GM11168 (cell line): ENCODE measurements around the gene OLFML2B.
"Not testable (repeated sequence)": the region's sequence is repeated elsewhere in the genome, so short reads cannot be mapped to it uniquely, and the experiment has no call there.

Experiments used
- in situ Hi-C: fragments of 300-500 bp; cut with MboI; formaldehyde crosslinking; loops from one replicate; pipeline ENCODE4 v1.12.0; 2022; ENCODE audit warnings: low sequenced_read_pairs; ENCODE audit not compliant: unreplicated experiment

The OLFML2B gene

DNA sequence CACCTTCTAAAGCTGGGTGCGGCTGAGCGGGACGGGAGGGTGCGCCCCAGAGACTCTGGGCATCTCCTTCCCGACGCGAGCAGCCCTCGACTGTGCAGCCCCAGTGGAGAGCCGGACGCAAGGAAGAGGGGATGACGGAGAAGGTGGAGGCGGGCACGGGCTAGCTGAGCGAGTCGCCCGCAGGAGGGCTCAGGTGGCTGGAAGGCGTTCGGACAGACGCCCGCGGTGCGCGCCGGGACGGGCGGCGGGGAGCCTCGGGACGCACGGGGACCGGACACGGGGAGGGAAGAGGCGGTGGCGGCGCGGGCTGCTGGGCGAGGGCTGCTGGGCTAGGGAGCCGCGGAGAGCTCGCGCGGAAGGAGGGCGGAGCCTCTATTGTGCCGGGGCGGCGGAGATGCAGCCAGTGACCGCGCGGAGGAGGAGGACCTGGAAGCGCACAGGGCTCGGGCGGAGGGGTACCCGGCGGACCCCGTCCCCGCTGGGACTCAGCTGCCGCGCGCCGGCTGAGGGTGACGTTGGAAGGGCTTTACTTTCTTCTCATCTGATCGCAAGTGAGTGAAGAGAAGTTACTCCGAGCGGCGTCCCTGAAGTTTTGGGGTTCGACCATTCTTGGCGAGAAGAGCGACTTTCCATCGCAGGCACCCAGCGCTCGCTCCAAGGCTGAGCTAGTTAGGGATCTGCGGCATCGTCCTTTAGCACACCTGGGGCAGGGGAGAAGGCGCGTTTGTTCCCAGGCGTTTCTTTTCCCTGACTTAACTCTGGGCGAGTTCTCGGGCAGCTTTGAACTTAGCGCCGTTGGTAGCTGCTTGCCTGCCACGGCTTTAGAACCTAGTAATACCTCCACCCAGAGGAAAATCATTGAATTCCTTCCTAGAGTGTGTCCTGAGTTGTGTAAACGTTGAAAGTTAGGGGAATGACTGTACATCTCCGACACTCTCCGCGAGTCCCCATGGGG is at the start of gene OLFML2B:
Gene OLFML2B, minus strand, starts transcription at position 323 of the 955 bp plus-strand sequence. CDS start 439 bp downstream, outside the sequence.
- in situ Hi-C loops, result no loop called here

- in situ Hi-C loops, result no loop called here
Observed at GRCh38 chr1:162072740-162073139, 49.1 kb upstream of the OLFML2B start.

DNA sequence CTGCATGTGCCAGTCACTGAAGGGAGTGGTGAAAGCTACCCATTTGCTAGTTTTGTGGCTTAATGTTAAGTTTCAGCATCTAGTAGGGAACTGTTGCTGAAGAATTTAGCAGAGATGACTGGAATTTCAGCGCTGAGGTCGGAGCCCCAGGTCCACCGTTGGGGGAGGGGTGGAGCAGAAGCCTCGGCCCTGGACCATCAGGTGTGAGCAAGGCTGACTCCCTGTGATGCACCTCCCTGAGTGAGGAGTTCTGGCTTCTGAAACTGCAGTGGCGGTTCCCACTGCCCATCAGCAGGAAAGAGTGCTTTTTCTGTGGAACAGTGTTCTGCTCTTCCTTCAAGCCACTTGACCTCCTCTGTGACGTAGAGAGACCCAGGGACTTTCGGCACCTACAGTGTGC is 47.2 kb upstream of the OLFML2B start:
- in situ Hi-C loops, result no loop called here

GRCh38 chr1:162070094-162070748 is 46.6 kb upstream of the OLFML2B start:
- in situ Hi-C loops, result no loop called here

- in situ Hi-C loops, result no loop called here
Observed at GRCh38 chr1:162069334-162070093, 45.8 kb upstream of the OLFML2B start, which contains the start of gene NOS1AP. Gene NOS1AP (plus strand): TSS chr1:162069691. CDS start chr1:162070178, 487 bp downstream.

DNA sequence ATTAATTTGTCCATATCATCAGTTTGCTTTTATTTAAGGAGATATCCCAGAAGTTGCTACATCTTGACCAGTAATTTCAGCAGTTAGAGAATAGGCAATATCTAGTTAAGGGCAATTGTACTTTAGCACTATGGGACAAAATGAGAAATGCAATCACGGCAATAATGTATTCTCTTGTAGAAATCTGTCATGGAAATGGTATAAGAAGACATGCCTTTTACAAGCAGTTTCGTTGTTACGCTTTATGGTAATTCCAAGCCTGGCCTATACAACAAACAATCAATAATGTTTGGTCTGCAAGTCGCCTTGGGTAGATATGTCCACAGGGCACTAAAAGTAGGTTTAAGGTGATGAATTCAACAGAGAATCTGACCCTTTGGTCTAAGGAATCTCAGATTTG is 44.6 kb upstream of the OLFML2B start:
- in situ Hi-C loops, result no loop called here

DNA sequence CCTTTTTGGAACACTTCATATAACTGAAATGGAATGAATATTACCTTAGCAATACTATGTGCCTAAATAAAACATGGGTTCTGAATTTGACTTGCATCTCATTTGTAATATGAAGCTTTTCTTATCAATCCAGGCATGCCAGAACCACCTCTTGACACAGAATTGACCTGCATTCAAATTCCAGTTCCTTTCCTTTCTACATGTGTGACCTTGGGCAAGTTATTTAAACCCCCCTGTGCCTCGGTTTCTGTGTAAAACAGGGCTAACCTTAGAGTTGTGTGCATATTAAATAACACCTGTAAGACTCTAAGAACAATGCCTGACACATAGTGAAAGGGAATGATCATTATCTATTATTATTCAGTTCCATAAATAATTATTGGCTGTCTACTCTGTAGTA is 43.8 kb upstream of the OLFML2B start:
- in situ Hi-C loops, result no loop called here

DNA sequence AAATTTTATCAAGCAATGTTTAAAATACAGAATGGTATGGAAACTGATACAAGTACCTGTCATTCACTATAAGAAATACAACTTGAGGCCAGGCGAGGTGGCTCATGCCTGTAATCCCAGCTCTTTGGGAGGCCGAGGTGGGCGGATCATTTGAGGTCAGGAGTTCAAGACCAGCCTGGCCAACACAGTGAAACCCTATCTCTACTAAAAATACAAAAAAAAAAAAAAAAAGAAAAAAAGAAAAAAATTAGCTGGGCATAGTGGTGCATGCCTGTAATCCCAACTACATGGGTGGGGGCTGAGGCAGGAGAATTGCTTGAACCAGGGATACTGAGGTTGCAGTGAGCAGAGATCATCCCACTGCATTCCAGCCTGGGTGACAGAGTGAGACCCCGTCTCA is 43.2 kb upstream of the OLFML2B start:
- in situ Hi-C loops, result not testable (repeated sequence)

- in situ Hi-C loops, result no loop called here
Observed at GRCh38 chr1:162065016-162065415, 41.3 kb upstream of the OLFML2B start.

GRCh38 chr1:162062542-162063015 is 38.9 kb upstream of the OLFML2B start:
- in situ Hi-C loops, result no loop called here

DNA sequence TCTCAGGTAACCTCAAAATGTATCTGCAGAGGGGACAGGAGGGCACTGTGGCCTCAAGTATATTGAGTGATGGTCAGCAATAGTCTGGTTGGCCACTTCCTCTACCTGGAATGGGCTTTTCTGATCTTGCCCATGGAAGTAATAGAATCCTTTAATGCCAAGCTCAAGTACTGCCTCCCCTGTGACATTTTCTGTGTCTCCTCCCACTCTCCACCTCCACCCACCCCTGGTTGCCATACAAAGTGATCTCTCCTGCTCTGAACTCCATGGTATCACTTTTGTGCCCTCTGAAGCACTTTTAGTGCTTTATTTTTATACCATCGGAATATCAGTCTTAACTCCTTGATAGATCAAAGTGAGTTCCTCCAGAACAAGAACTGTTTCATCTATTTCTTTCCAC is 36.6 kb upstream of the OLFML2B start:
- in situ Hi-C loops, result no loop called here

DNA sequence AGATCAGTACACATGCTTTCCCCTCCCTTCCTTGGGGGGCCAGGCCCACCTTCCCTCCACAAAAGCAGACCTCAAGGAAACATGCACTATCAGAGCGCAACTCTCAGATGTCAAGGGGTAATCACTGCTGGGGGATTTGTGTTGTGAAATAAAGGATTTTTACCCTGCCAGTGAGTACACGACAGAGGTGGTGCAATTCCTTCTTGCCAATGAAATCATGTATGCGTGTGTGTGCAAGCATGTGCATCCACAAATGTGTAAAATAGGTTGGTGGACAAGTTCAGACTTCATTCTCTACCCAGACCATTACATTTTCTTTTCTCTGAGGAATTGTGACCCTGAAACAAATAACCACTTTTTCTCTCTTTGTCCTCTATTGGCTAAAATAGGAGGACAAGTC is 36.1 kb upstream of the OLFML2B start:
- in situ Hi-C loops, result loop anchor here (10.0 kb wide), 1 partner anchor 205 kb away; no protein-coding TSS in a partner anchor

GRCh38 chr1:162056579-162056978 is 32.9 kb upstream of the OLFML2B start:
- in situ Hi-C loops, result loop anchor here (10.0 kb wide), 1 partner anchor 208 kb away; no protein-coding TSS in a partner anchor

- in situ Hi-C loops, result loop anchor here (10.0 kb wide), 1 partner anchor 209 kb away; no protein-coding TSS in a partner anchor
Observed at GRCh38 chr1:162056043-162056442, 32.4 kb upstream of the OLFML2B start.

GRCh38 chr1:162055062-162055461 is 31.4 kb upstream of the OLFML2B start:
- in situ Hi-C loops, result loop anchor here (10.0 kb wide), 1 partner anchor 210 kb away; no protein-coding TSS in a partner anchor

DNA sequence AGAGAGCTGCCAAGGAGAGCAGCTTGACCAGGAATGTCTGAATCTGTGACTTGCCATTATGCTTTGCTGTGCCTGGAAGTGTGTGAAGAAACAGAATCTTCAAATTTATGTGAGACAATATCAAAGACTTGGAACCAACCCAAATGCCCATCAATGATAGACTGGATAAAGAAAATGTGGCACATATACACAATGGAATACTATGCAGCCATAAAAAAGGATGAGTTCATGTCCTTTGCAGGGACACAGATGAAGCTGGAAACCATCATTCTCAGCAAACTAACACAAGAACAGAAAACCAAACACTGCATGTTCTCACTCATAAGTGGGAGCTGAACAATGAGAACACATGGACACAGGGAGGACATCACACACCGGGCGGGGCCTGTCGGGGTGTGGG is 30.3 kb upstream of the OLFML2B start:
- in situ Hi-C loops, result loop anchor here (10.0 kb wide), 1 partner anchor 211 kb away; no protein-coding TSS in a partner anchor

DNA sequence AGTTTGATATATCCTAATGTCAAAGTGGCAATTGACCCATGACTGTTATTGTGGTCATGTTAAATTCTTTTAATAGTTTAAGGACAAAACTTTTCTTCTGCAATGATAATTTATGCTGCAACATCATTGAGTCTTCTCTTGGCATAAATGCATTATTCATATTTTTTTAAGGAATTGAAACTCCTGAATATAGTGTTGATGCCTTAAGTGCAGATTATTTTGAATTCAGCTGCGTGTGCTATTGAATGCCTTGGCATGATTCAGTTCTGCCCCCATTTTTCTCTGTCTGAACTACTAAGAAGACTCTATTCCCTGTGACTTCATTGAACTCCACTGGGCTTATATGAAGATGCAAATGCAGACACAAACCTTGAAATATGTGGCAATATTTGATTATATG is 23.3 kb upstream of the OLFML2B start:
- in situ Hi-C loops, result no loop called here

GRCh38 chr1:162042361-162042760 is 18.7 kb upstream of the OLFML2B start:
- in situ Hi-C loops, result no loop called here

- in situ Hi-C loops, result no loop called here
Observed at GRCh38 chr1:162040657-162041056, 17.0 kb upstream of the OLFML2B start.

DNA sequence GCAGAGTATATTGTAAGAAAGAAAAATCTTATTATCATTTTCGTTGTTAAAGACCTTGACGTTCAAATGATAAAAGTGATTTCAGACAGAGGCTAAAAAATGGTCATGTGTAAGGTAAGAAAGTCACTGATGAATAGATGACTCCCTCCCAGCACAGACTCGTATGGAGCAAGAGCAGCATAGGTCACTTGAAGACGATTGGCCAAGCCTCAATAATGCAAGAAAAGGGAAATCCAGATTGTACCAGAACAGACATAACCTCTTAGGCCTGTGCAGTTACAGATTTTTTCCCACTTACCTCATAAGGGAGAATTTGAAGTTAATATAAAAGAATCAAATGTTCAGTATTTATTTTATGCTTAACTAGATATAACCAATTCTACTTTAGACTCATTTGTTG is 16.3 kb upstream of the OLFML2B start:
- in situ Hi-C loops, result no loop called here
